GM19035 (cell line): Measurements from ENCODE around the gene MAD1L1.

Experiments
- ATAC-seq: cut with Tn5 transposase; IDR thresholded peaks from one replicate; pipeline ENCODE4 v1.9.1; 2021; ENCODE audit not compliant: unreplicated experiment

MAD1L1 gene

DNA sequence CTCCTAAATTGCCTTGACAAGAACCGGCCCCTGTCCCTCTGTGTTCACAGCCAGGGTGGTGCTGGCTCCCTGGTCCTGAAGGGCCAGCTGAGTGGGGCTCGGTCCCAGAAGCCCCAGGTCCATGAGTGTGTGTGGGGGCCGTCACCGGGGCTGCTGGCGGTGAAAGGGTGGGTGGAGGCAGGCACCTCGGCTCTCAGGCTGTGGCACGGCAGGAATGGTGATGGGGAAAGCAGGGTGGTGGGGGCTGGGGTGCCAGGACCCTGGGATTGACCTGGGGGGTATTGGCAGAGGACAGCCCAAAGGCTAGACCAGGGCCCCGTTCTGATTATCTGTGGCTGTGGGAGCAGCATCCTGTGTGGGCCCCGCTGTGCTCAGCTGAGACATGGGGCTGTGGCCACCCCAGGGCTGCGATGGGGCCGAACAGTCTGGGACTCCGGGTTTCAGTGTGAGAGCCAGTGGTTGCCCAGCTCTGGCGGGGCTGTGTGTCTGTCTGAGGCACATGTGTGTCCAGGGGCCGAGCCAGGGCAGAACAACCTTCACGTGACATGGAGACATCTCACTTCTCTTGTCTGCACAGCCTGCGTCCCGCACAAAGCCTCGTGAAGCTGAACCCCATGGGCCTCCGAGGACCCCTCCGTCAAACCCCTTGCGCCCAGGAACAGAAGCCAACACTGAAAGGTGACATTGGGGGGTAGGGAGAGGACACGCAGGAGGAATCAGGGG is 418.5 kb downstream of the MAD1L1 start:
- no peak for ATAC-seq

GRCh38 chr7:1813394-1814088 is 419.2 kb downstream of the MAD1L1 start:
- no peak for ATAC-seq

- no peak for ATAC-seq
Observed at GRCh38 chr7:1812509-1813393, 420.0 kb downstream of the MAD1L1 start.

- no peak for ATAC-seq
Observed at GRCh38 chr7:1811850-1812508, 420.8 kb downstream of the MAD1L1 start.

GRCh38 chr7:1810961-1811849 is 421.5 kb downstream of the MAD1L1 start:
- ATAC-seq, result no peak

GRCh38 chr7:1810521-1810920 is 422.2 kb downstream of the MAD1L1 start:
- ATAC-seq, result no peak

DNA sequence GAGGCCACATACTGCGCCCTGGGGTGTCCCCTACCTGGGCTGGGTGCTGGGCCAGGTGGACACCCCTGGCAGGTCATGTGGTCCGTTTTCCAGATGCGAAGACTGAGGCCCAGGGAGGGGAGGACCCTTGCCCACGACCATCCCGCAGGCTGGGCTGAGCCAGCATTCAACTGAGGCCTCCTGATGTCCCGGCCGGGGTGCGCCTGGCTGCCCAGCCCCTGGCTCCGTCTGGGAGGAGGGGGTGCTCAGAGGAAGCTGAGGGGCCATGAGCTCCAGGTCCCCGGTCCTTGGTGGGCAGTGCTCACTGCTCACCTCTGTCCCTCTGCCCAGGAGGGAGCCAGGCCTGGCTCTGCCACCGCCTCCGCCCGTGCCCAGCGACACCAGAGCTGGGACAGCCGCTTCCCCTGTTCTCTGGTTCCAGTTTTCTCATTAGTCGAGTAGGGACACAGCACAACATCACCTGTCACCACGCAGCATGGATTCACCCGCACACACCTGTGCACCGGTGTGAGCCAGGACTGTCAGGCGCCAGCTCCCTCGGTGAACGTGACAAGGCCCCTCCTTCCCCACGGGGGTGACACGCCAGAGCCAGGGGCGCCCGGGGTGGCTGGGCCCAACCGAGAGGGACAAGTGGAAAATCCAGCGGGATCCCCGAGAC is 423.0 kb downstream of the MAD1L1 start:
- ATAC-seq, result no peak

DNA sequence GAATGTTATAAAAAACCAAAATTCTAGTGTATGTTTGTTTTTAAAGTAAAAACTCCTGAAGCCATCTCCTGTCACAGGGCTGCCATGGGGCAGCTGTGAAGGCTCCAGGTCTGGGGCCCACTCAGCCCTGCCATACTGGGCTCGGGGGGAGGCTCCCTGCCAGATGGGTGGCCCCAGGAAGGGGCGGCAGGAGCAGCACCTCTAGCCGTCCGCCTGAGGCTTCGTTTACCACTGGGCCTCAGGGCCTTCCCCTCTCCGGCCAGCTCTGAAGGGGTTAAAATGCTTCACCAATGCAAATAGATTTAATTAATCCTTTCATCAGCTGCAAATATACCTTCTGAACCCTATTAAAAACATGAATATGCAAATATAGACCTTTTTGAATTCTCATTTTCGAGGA is 423.7 kb downstream of the MAD1L1 start:
- ATAC-seq, result no peak

DNA sequence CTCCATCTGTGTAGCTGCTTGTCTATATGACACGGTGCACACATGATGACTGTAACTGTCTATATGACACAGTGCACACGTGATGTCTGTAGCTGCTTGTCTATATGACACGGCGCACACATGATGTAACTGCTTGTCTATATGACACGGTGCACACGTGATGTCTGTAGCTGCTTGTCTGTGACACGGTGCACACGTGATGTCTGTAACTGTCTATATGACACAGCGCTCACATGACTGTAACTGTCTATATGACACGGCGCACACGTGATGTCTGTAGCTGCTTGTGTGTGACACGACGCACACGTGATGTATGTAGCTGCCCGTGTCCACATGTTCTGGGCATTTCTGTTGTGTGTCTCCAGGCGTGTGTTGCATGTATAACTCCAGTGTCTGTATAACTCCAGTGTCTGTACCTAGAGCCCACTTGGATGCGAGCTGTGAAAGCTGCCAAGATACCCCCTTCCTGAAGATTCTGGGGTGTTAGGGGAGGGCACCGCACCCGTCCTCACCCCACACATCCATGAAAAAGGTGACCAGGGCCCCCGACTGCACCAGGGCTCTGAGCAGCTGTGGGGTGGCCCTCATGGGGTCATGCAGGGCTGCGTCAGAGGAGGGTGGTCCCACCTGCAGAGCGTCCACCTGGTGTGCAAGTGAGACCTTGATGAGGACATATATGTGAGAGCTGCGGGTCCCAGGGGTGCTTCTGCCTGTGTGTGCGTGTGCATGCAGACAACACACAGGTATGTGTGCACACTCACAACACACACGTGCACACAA is 424.7 kb downstream of the MAD1L1 start:
- ATAC-seq, result no peak

DNA sequence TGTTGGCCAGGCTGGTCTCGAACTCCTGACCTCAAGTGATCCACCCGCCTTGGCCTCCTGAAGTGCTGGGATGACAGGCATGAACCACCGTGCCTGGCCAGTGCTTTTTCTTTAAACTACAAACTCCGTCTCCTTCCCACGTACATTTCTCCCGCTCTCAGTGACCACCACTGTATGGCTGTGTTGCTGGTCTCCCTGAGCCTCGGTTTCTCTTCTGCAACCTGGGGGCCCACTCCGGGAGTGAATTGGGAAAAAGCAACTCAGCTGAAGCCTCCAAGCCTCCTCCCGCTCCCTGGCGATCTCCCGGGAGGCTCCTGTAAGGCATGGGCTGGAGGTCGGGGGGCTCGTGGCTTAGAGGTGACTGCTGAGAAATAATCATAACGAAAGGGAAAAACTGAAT is 426.4 kb downstream of the MAD1L1 start:
- no peak for ATAC-seq

DNA sequence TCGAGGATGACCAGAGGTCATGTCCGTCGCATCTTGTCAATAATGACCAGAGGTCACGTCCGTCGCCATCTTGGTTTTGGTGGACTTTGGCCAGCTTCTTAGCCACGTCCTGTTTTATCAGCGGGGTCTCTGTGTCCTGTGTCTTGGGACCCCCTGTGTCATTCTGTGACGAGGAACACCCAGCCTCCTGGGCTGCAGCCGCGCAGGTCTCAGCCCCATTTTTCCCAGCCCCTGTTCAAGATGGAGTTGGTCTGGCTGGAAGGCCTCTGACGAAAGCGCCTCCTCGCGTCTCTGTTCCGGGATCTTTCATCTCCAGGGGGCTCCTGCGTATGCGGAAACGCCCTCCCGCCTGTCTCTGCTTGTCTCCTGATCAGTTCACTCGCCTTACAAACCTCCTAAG is 428.4 kb downstream of the MAD1L1 start:
- no peak for ATAC-seq

- no peak for ATAC-seq
Observed at GRCh38 chr7:1802899-1803298, 429.8 kb downstream of the MAD1L1 start.

DNA sequence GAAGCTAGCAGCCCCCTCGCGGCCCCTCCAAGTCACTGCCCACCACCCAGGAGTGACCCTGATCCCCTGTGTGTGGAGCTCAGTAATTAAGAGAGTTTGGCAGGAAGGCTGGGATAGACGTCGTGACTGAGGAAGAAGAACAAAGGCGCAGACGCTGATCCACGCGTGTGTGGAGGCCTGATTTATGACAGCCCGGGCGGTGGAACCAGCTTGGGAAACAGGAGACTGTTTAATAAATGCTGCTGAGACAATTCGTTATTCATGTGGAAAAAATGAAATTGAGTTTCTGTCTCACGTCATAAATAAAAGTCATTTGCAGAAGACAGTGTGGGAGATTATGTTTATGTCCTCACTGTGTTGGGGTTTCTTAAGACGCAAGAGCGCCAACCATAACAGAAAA is 431.8 kb downstream of the MAD1L1 start:
- no peak for ATAC-seq

DNA sequence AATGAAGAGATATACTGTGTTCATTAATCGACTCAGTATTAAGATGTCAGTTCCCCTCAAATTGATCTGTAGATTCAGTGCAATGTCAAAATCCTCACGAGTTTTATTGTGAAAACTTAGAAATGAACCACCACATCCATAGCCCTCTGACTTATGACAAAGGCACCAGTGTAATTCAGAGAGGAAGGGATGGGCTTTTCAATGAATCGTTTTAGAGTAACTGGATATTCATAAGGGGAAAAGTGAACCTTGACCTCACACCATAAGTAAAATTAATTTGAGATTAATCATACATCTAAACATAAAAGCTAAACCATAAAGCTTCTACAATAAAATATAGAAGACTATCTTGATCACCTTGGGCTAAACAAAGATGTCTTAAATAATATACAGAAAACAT is 434.6 kb downstream of the MAD1L1 start:
- ATAC-seq, result no peak

- ATAC-seq, result no peak
Observed at GRCh38 chr7:1794888-1795542, 437.7 kb downstream of the MAD1L1 start.

- ATAC-seq, result no peak
Observed at GRCh38 chr7:1787681-1788235, 445.0 kb downstream of the MAD1L1 start.

- no peak for ATAC-seq
Observed at GRCh38 chr7:1787241-1787640, 445.5 kb downstream of the MAD1L1 start.

DNA sequence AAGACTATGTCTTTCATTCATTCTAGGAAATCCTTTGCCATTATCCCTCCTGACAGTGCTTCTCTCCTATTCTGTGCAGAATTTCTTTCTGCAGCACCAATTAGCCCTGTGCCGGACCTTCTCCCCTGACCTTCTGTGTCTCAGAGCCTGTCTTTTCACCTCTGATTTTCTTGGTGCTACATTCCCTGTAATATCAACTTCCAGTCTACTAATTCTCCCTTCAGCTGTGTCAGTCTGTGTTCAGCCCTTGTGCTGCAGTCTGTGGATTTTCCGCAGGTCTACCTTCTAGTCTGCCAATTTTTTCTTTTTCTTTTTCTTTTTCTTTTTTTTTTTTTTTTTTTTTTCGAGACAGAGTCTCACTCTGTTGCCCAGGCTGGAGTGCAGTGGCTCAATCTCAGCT is 446.9 kb downstream of the MAD1L1 start:
- no peak for ATAC-seq
